Neural progenitor cell (in vitro differentiated cells): ENCODE results near the gene RYR3. TPM values are rescaled to one million over a fixed set of nuclear protein-coding genes. Genes with fewer than 3 reads are reported as not detected.

Experiments
- DNase-seq: peaks from one replicate; pipeline ENCODE4 v3.0.0-alpha.2; 2016; ENCODE audit warnings: low spot score
- H2AFZ ChIP-seq: fragments of 200-600 bp; sonication (generic); replicated peaks from 2 replicates; pipeline ENCODE4 v1.6.1; 2016; ENCODE audit warnings: antibody characterized with exemption
- H3F3A ChIP-seq: fragments of 200-600 bp; sonication (generic); 2 replicates; pipeline ENCODE4 v1.6.1; 2016; ENCODE audit warnings: antibody characterized with exemption, low read depth
- H3K27ac ChIP-seq: fragments of 200-600 bp; sonication (generic); 2 replicates; pipeline ENCODE4 v1.5.1; 2016; ENCODE audit warnings: mild to moderate bottlenecking
- H3K27me3 ChIP-seq: fragments of 200-600 bp; sonication (generic); 2 replicates; pipeline ENCODE4 v1.6.1; 2016; ENCODE audit warnings: mild to moderate bottlenecking, moderate library complexity
- H3K36me3 ChIP-seq: fragments of 200-600 bp; sonication (generic); 2 replicates; pipeline ENCODE4 v1.5.1; 2016
- H3K4me1 ChIP-seq: fragments of 200-600 bp; sonication (generic); 2 replicates; pipeline ENCODE4 v1.6.1; 2016; ENCODE audit warnings: mixed run types
- H3K4me2 ChIP-seq: fragments of 200-600 bp; sonication (generic); 2 replicates; pipeline ENCODE4 v1.6.1; 2016
- H3K4me3 ChIP-seq: fragments of 200-600 bp; sonication (generic); 2 replicates; pipeline ENCODE4 v1.5.1; 2016
- H3K79me2 ChIP-seq: fragments of 200-600 bp; sonication (generic); 2 replicates; pipeline ENCODE4 v1.6.1; 2016; ENCODE audit warnings: low read depth
- H3K9ac ChIP-seq: fragments of 200-600 bp; sonication (generic); 2 replicates; pipeline ENCODE4 v1.6.1; 2016
- H3K9me3 ChIP-seq: fragments of 200-600 bp; sonication (generic); 2 replicates; pipeline ENCODE4 v1.5.1; 2016; ENCODE audit warnings: low read depth
- H4K20me1 ChIP-seq: fragments of 200-600 bp; sonication (generic); 2 replicates; pipeline ENCODE4 v1.6.1; 2016; ENCODE audit warnings: low read depth
- H3K27ac Mint-ChIP-seq: 3 replicates; pipeline ENCODE4 v1.8.0; 2021; ENCODE audit warnings: mixed read lengths
- H3K27me3 Mint-ChIP-seq: 2 replicates; pipeline ENCODE4 v1.8.0; 2022; ENCODE audit warnings: low read depth, mild to moderate bottlenecking, inconsistent platforms, moderate library complexity, mixed read lengths; ENCODE audit not compliant: insufficient read depth
- H3K36me3 Mint-ChIP-seq: 3 replicates; pipeline ENCODE4 v1.8.0; 2021; ENCODE audit warnings: mixed read lengths
- H3K4me1 Mint-ChIP-seq: 3 replicates; pipeline ENCODE4 v1.8.0; 2021; ENCODE audit warnings: mixed read lengths
- H3K4me3 Mint-ChIP-seq: 3 replicates; pipeline ENCODE4 v1.8.0; 2021; ENCODE audit warnings: mild to moderate bottlenecking, moderate library complexity, mixed read lengths
- H3K9me3 Mint-ChIP-seq: 3 replicates; pipeline ENCODE4 v1.8.0; 2020; ENCODE audit warnings: mixed read lengths
- CTCF ChIP-seq: fragments of 200-600 bp; sonication (generic); IDR thresholded peaks from 2 replicates; pipeline ENCODE4 v1.5.1; 2017; ENCODE audit warnings: antibody characterized with exemption, mild to moderate bottlenecking
- EZH2 ChIP-seq: fragments of 200-600 bp; sonication (generic); IDR thresholded peaks from 2 replicates; pipeline ENCODE4 v1.6.1; 2017; ENCODE audit warnings: antibody characterized with exemption, mild to moderate bottlenecking, moderate library complexity
- EZH2phosphoT487 ChIP-seq: fragments of 200-600 bp; sonication (generic); IDR thresholded peaks from 2 replicates; pipeline ENCODE4 v1.6.1; 2017; ENCODE audit warnings: antibody characterized with exemption
- total RNA-seq: library from RNA; depleted of rRNA; stranded (reverse); fragments of >200 nt; gene quantifications from 2 replicates; pipeline ENCODE4 v1.2.3, GENCODE V29; 2015; ENCODE audit warnings: low replicate concordance

RYR3 gene
- total RNA-seq, 1 donor from 2014 or later, result 2.1 TPM

DNA sequence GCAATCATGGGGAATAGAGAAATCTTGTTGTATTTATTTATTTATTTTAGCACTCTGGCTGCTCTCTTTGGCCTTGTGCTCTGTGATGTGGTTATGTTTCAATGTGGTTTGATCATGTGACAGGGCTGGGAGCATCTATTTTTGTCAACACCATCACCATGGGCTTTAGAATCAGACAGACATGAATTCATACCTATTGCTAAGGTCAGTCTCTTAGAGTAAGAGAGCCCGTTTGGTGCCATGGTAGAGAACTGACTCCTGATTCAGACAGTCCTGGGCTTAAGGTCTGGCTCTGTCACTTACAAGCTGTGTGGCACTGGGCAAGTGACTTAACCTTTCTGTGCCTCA is 157.0 kb downstream of the RYR3 start:
- Histone ChIP-seq H3K27me3 (no peaks in the 10 kb centered on the region), H3K4me3 (no peak overlapping the region), H2AFZ (no peak overlapping the region), H3F3A (no peaks in the 10 kb centered on the region), H3K4me2 (no peak overlapping the region), H3K36me3 (no peaks in the 10 kb centered on the region), H3K4me1 (no peaks in the 10 kb centered on the region), H4K20me1 (no peaks in the 10 kb centered on the region), H3K9me3 (no peaks in the 10 kb centered on the region), H3K9ac (no peak overlapping the region), H3K27ac (no peak overlapping the region), H3K79me2 (no peaks in the 10 kb centered on the region)
- H3K36me3 Mint-ChIP-seq, result no peaks in the 10 kb centered on the region
- H3K9me3 Mint-ChIP-seq, result no peaks in the 10 kb centered on the region
- H3K27me3 Mint-ChIP-seq, result peaks cover 3% of the 10 kb centered on the region
- TF ChIP-seq CTCF (no peak), EZH2phosphoT487 (no peak), EZH2 (no peak)
- H3K27ac Mint-ChIP-seq, result no peak overlapping the region
- H3K4me1 Mint-ChIP-seq, result no peaks in the 10 kb centered on the region
- H3K4me3 Mint-ChIP-seq, result no peak overlapping the region
- DNase-seq, result no peak

GRCh38 chr15:33468740-33469139 is 158.0 kb downstream of the RYR3 start:
- Histone ChIP-seq H3K79me2 (no peaks in the 10 kb centered on the region), H3K4me3 (no peak overlapping the region), H3K4me1 (peaks cover 3% of the 10 kb centered on the region), H2AFZ (no peak overlapping the region), H3K27me3 (no peaks in the 10 kb centered on the region), H3K36me3 (no peaks in the 10 kb centered on the region), H3K9ac (no peak overlapping the region), H3F3A (no peaks in the 10 kb centered on the region), H3K9me3 (no peaks in the 10 kb centered on the region), H4K20me1 (no peaks in the 10 kb centered on the region), H3K27ac (no peak overlapping the region), H3K4me2 (no peak overlapping the region)
- H3K27me3 Mint-ChIP-seq, result no peaks in the 10 kb centered on the region
- TF ChIP-seq EZH2 (no peak), CTCF (no peak), EZH2phosphoT487 (no peak)
- H3K9me3 Mint-ChIP-seq, result no peaks in the 10 kb centered on the region
- no peak for DNase-seq
- H3K27ac Mint-ChIP-seq, result no peak overlapping the region
- H3K4me1 Mint-ChIP-seq, result peaks cover 2% of the 10 kb centered on the region
- H3K36me3 Mint-ChIP-seq, result no peaks in the 10 kb centered on the region
- no peak overlapping the region for H3K4me3 Mint-ChIP-seq

- Histone ChIP-seq H3K36me3 (no peaks in the 10 kb centered on the region), H3K4me2 (no peak overlapping the region), H3K79me2 (no peaks in the 10 kb centered on the region), H2AFZ (no peak overlapping the region), H4K20me1 (no peaks in the 10 kb centered on the region), H3K4me1 (peaks cover 7% of the 10 kb centered on the region), H3K27me3 (no peaks in the 10 kb centered on the region), H3K4me3 (no peak overlapping the region), H3K9me3 (no peaks in the 10 kb centered on the region), H3F3A (no peaks in the 10 kb centered on the region), H3K27ac (no peak overlapping the region), H3K9ac (no peak overlapping the region)
- no peak overlapping the region for H3K4me3 Mint-ChIP-seq
- no peak for DNase-seq
- H3K36me3 Mint-ChIP-seq, result no peaks in the 10 kb centered on the region
- no peak overlapping the region for H3K27ac Mint-ChIP-seq
- no peaks in the 10 kb centered on the region for H3K27me3 Mint-ChIP-seq
- H3K9me3 Mint-ChIP-seq, result no peaks in the 10 kb centered on the region
- H3K4me1 Mint-ChIP-seq, result peaks cover 6% of the 10 kb centered on the region
- TF ChIP-seq EZH2 (no peak), CTCF (no peak), EZH2phosphoT487 (no peak)
Observed at GRCh38 chr15:33473005-33473404, 162.2 kb downstream of the RYR3 start.

DNA sequence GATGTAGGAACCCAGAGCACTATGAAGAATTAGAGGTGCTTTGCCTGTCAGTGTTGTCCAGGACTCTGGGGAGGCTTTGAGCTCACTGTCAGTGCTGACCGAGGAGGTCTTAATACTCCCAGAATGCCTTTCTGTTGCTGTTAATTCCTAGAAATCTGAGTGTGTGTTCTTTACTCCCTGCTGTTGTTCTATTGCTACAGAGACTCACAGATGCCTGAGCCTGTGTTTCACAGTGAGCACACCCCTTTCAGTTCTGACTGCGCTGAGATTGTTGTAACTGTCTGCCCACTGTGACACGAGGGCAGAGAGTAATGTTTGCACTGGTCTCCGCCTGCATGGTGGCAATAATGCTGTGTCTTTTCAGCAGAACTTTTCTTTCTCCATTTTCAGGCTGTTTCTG is 162.9 kb downstream of the RYR3 start:
- H4K20me1 ChIP-seq, result no peaks in the 10 kb centered on the region
- Mint-ChIP-seq H3K27me3 (no peaks in the 10 kb centered on the region), H3K27ac (no peak overlapping the region), H3K36me3 (no peaks in the 10 kb centered on the region), H3K4me3 (no peak overlapping the region), H3K4me1 (peaks cover 6% of the 10 kb centered on the region), H3K9me3 (no peaks in the 10 kb centered on the region)
- TF ChIP-seq EZH2phosphoT487, result no peak
- TF ChIP-seq EZH2, result no peak
- TF ChIP-seq CTCF, result no peak
- no peaks in the 10 kb centered on the region for H3K27me3 ChIP-seq
- H3K4me1 ChIP-seq, result peaks cover 7% of the 10 kb centered on the region
- H3K27ac ChIP-seq, result no peak overlapping the region
- no peak overlapping the region for H2AFZ ChIP-seq
- no peaks in the 10 kb centered on the region for H3K9me3 ChIP-seq
- no peaks in the 10 kb centered on the region for H3F3A ChIP-seq
- DNase-seq, result peak; percentile 12
- H3K9ac ChIP-seq, result no peak overlapping the region
- no peaks in the 10 kb centered on the region for H3K36me3 ChIP-seq
- no peak overlapping the region for H3K4me3 ChIP-seq
- H3K4me2 ChIP-seq, result peak overlapping the region; percentile 19
- no peaks in the 10 kb centered on the region for H3K79me2 ChIP-seq
